Activated CD4-positive, alpha-beta T cell treated with anti-CD3 and anti-CD28 coated beads, Interleukin-2, amount 10 ng/mL, durations not matched to agents 7 days and 5 days (primary cell): ENCODE data around the gene TCF12. TPM values are rescaled to one million over a fixed set of nuclear protein-coding genes. Genes with fewer than 3 reads are reported as not detected.

Experiments
- CTCF ChIA-PET: fragments of 350-600 bp; sonication (Branson Sonifier 250); formaldehyde crosslinking; loops from one replicate; lab custom pipeline; 2021; ENCODE audit warnings: antibody characterized with exemption; lab: Charles Lee
- POLR2A ChIA-PET: fragments of 350-600 bp; sonication (Branson Sonifier 250); formaldehyde crosslinking; loops from one replicate; lab custom pipeline; 2021; ENCODE audit warnings: antibody characterized with exemption; lab: Charles Lee
- DNase-seq: peaks from one replicate; pipeline ENCODE4 v3.0.0-alpha.2; 2020
- H3K27ac Mint-ChIP-seq: one replicate; pipeline ENCODE4 v1.8.0; 2021; ENCODE audit warnings: mild to moderate bottlenecking, moderate library complexity, mixed read lengths
- H3K27me3 Mint-ChIP-seq: one replicate; pipeline ENCODE4 v1.8.0; 2021; ENCODE audit warnings: mixed read lengths
- H3K36me3 Mint-ChIP-seq: one replicate; pipeline ENCODE4 v1.8.0; 2021; ENCODE audit warnings: low read depth, mixed read lengths
- H3K4me1 Mint-ChIP-seq: one replicate; pipeline ENCODE4 v1.8.0; 2021; ENCODE audit warnings: mixed read lengths
- H3K4me3 Mint-ChIP-seq: one replicate; pipeline ENCODE4 v1.8.0; 2021; ENCODE audit warnings: mild to moderate bottlenecking, moderate library complexity, mixed read lengths
- H3K9me3 Mint-ChIP-seq: one replicate; pipeline ENCODE4 v1.8.0; 2021; ENCODE audit warnings: mixed read lengths
- total RNA-seq, 2 experiments: library from RNA; stranded (reverse); gene quantifications; one replicate each; pipeline ENCODE4 v1.2.3, GENCODE V29; 2021

The TCF12 gene
- total RNA-seq, 2 experiments from 2014 or later = 50.9 to 60.8 TPM

DNA sequence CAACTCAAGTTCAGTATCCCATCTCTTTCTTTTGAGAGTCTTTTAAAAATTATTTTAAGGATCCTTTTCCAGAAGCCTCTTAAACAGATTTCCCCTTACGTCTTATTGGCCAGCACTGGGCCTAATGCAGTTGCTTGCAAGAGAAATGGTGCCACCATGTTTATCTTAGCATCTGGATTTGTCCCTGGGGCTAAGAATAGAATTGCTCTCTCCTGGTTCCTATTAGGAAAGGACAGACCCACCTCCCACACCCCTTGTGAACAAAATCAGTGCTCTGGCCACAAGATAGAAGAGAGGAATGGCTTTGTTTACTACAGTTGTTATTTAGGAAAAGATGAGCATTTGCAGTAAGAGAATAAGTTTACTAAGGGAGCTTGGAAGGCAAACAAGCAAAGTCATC lies 329.6 kb downstream of the TCF12 start:
- Mint-ChIP-seq H3K4me3 (no peak overlapping the region), H3K27me3 (no peaks in the 10 kb centered on the region), H3K27ac (no peak overlapping the region), H3K36me3 (peaks cover 31% of the 10 kb centered on the region), H3K9me3 (no peaks in the 10 kb centered on the region), H3K4me1 (no peaks in the 10 kb centered on the region)
- no peak for DNase-seq
- ChIA-PET CTCF (no interaction called here), POLR2A (no interaction called here)

DNA sequence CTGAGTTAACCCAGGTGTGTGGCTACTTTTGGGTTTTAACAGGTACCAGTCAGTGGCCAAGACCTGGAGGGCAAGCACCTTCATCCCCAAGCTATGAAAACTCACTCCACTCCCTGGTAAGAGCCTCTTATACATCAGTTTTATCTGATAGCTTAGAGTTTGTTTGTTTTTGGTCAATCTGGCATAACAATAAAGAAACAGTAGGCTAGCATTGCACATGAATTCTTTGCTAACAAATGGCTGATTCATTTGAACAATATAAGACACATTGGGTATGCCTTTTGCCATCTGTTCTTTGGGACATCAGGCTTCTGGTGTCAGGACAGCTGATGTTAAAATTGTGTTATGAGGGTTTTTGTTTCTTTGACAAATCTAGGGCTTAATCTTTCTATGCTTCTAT lies 332.9 kb downstream of the TCF12 start:
- Mint-ChIP-seq H3K27me3 (no peaks in the 10 kb centered on the region), H3K27ac (no peak overlapping the region), H3K36me3 (peaks cover 15% of the 10 kb centered on the region), H3K4me1 (no peaks in the 10 kb centered on the region), H3K4me3 (no peak overlapping the region), H3K9me3 (no peaks in the 10 kb centered on the region)
- CTCF ChIA-PET = interaction anchor here (0.7 to 1.4 kb wide), 3 partner anchors 13 to 60 kb away, joined by 3 to 4 read pairs (median 3); no protein-coding TSS in a partner anchor
- DNase-seq = no peak
- POLR2A ChIA-PET = no interaction called here

DNA sequence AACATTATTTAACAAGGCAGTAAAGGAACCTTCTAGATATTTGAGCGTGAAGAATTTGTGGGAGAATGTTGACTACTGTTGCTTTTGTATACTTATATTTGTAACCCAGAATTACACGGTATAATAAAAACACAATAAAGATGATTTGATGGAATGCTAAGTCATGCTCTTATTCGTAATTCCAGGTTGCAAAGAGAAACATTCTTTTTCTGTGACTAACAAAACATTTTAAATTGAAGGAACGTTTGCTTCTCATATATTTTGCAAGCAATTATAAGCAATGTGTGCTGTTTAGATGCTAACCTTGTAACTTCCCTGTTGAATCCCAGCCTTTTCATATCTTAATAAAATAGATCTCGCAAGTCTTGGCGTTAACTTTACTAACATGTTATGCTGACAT lies 333.5 kb downstream of the TCF12 start:
- H3K27ac Mint-ChIP-seq = no peak overlapping the region
- CTCF ChIA-PET = interaction anchor here (1.1 to 1.4 kb wide), 2 partner anchors 12 to 25 kb away, joined by 3 read pairs; no protein-coding TSS in a partner anchor

DNA sequence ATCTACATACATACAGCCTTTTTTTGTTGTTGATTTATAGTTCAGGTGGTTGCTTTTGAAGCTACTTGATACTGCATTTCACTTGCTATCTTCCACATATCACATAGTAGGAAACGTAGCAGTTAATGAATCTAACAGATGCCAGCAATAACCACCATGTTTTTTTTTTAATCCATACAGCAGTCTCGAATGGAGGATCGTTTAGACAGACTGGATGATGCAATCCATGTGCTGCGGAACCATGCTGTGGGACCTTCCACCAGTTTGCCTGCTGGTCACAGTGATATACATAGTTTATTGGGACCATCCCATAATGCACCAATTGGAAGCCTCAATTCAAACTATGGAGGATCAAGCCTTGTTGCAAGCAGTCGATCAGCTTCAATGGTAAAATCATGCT lies 334.6 kb downstream of the TCF12 start:
- peaks cover 6% of the 10 kb centered on the region for H3K36me3 Mint-ChIP-seq
- POLR2A ChIA-PET = no interaction called here
- no peak overlapping the region for H3K4me3 Mint-ChIP-seq

More for the DNA sequence above, 333.5 kb downstream of the TCF12 start:
- no peak for DNase-seq
- H3K36me3 Mint-ChIP-seq = peaks cover 12% of the 10 kb centered on the region
- H3K4me3 Mint-ChIP-seq = no peak overlapping the region
- H3K4me1 Mint-ChIP-seq = no peaks in the 10 kb centered on the region
- H3K27me3 Mint-ChIP-seq = no peaks in the 10 kb centered on the region
- no peaks in the 10 kb centered on the region for H3K9me3 Mint-ChIP-seq
- POLR2A ChIA-PET = no interaction called here

DNA sequence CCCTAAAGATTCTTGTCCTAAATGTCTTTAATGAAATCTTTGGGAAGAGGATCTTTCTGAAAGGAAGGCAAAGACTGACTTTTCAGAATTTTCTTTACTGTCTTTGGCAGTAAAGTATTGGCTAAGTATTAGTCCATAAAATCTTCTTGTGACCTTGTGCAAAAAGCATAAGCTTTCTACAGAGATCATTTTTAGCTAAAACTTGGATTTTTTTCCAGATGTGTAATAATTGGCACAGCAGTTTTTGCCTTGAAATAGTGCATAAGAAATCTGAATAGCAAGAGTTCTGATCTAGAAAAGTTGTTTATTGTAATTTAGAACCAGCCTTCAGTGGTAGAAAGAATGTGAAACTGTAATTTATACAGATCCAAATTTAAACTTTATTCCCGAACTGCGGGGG lies 335.1 kb downstream of the TCF12 start:
- no peak for DNase-seq
- Mint-ChIP-seq H3K9me3 (no peaks in the 10 kb centered on the region), H3K27me3 (no peaks in the 10 kb centered on the region), H3K27ac (no peak overlapping the region), H3K36me3 (peaks cover 6% of the 10 kb centered on the region), H3K4me3 (no peak overlapping the region), H3K4me1 (no peaks in the 10 kb centered on the region)
- ChIA-PET CTCF (interaction anchor here (0.6 kb wide), 1 partner anchor 96 kb away, joined by 4 read pairs; no protein-coding TSS in a partner anchor), POLR2A (no interaction called here)

More for the DNA sequence above, 334.6 kb downstream of the TCF12 start:
- no peak for DNase-seq
- CTCF ChIA-PET = interaction anchor here (0.6 to 0.7 kb wide), 2 partner anchors 68 to 96 kb away, joined by 4 read pairs; no protein-coding TSS in a partner anchor
- no peaks in the 10 kb centered on the region for H3K27me3 Mint-ChIP-seq
- H3K4me1 Mint-ChIP-seq = no peaks in the 10 kb centered on the region
- no peaks in the 10 kb centered on the region for H3K9me3 Mint-ChIP-seq
- H3K27ac Mint-ChIP-seq = no peak overlapping the region

DNA sequence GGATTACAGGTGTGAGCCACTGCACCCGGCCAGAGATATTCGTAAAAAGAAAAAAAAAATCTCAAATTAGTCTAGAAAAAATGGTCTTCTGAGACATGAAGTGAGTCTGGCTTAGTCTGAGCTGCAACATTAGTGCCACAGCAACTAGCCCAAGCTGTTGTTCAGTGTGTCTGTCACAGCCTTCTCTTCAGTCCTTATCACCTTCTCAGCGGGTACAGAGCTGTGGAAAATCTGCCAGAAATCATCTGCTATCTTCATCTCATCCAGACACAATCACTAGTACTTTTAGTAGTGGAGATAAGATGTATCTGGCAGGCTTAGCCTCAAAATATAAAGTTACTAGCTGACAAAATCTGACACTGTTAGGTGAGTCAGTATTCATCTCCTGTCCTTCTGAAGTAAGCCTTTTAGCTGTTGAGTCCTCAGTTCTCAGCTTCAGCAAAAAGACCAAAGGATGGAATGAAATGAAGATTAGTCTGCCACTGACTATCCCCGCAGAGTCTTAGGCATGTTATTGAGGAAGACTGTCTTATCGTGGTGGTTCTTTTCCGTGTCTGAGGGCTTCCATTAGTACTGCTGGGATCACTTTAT lies 337.4 kb downstream of the TCF12 start:
- H3K27me3 Mint-ChIP-seq = no peaks in the 10 kb centered on the region
- no peak overlapping the region for H3K4me3 Mint-ChIP-seq
- no peaks in the 10 kb centered on the region for H3K9me3 Mint-ChIP-seq
- H3K4me1 Mint-ChIP-seq = no peaks in the 10 kb centered on the region
- DNase-seq = no peak
- peaks cover 6% of the 10 kb centered on the region for H3K36me3 Mint-ChIP-seq
- H3K27ac Mint-ChIP-seq = no peak overlapping the region
- ChIA-PET CTCF (no interaction called here), POLR2A (no interaction called here)

DNA sequence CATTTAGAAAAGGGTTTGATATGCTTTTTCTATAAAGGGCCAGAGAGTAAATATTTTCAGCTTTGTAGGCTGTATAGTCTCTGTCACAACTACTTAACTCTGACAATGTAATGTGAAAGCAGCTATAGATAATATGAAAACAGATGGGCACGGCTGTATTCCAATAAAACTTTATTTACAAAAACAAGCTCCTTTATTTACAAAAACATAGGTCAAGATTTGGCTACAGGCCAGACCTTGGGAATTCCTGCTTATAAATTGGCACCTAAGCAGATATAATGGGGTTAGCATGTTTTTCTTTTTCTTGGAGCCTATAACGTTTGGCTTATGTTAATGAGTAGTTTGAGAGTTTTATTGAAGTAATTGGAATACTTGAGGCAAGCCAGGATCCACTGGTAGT lies 338.5 kb downstream of the TCF12 start:
- no peak overlapping the region for H3K4me3 Mint-ChIP-seq
- H3K36me3 Mint-ChIP-seq = peaks cover 7% of the 10 kb centered on the region
- CTCF ChIA-PET = no interaction called here
- H3K9me3 Mint-ChIP-seq = no peaks in the 10 kb centered on the region
- H3K27me3 Mint-ChIP-seq = no peaks in the 10 kb centered on the region
- H3K27ac Mint-ChIP-seq = no peak overlapping the region
- H3K4me1 Mint-ChIP-seq = no peaks in the 10 kb centered on the region
- POLR2A ChIA-PET = no interaction called here
- DNase-seq = no peak

DNA sequence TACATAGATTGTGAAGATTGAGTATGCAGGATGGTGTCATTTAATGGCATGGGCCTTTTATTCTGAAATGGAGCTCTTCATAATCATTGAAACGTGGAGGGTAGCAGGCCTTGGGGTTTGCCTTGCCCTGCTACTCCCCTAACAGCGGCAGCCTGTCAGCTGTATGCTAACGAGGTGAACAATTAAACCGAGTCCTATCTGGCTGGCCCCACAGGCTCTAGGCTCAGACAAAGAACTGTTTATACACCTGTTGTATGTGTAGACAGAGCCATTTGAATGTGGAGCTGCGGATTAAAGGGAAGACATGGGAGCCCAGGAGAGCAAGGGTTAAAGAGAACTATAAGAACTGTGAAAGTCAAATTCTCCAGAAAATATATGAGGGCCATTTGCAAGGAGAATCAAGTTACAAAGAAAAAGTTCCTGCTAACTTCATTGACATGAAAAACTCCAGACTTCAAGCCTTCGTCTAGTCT lies 341.2 kb downstream of the TCF12 start:
- POLR2A ChIA-PET = no interaction called here
- CTCF ChIA-PET = no interaction called here

DNA sequence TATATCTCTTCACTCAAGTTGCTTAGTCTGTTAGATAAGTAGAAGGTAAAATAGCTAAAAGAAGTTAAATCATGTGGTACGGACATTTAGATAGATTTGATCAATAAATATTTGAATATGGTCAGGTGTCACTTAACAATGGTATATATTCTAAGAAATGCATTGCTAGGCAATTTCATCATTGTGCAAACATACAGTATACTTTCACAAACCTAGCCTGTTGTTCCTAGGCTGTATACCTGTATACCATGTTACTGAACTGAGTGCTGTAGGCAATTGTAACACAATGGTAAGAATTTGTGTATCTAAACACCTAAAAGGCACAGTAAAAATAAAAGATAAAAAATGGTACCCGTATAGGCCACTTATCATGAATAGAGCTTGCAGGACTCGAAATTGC lies 345.1 kb downstream of the TCF12 start:
- no peak for DNase-seq
- no peaks in the 10 kb centered on the region for H3K9me3 Mint-ChIP-seq
- H3K27me3 Mint-ChIP-seq = no peaks in the 10 kb centered on the region
- H3K36me3 Mint-ChIP-seq = peaks cover 14% of the 10 kb centered on the region
- H3K27ac Mint-ChIP-seq = no peak overlapping the region
- ChIA-PET POLR2A (no interaction called here), CTCF (interaction anchor here (0.7 to 1.6 kb wide), 4 partner anchors 10 to 543 kb away, joined by 3 to 4 read pairs (median 3); no protein-coding TSS in a partner anchor)
- H3K4me1 Mint-ChIP-seq = no peaks in the 10 kb centered on the region
- H3K4me3 Mint-ChIP-seq = no peak overlapping the region

More for the DNA sequence above, 341.2 kb downstream of the TCF12 start:
- Mint-ChIP-seq H3K4me1 (no peaks in the 10 kb centered on the region), H3K4me3 (no peak overlapping the region), H3K27ac (no peak overlapping the region), H3K27me3 (no peaks in the 10 kb centered on the region), H3K36me3 (peaks cover 13% of the 10 kb centered on the region), H3K9me3 (no peaks in the 10 kb centered on the region)
- DNase-seq = no peak

DNA sequence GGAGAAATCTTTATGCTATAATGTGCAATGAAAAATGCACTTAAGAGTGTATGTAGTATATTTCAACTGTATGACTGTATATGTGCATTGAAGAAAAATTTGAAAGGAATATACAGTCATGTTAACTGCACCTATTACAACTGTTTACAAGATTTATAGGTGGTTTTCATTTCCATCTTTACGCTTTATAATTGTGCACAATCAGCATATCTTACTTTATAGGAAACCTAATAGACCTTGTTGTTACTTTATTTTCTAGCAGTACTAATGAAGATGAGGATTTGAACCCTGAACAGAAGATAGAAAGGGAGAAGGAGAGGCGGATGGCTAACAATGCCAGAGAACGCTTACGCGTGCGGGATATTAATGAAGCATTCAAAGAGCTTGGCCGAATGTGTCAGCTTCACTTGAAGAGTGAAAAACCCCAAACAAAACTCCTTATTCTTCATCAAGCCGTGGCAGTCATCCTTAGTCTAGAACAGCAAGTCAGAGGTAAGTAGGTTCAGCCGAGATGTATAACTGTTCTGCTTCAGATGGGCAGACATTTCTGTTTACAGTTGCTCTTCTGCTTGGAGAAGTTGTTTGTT lies 354.4 kb downstream of the TCF12 start:
- no peaks in the 10 kb centered on the region for H3K4me1 Mint-ChIP-seq
- peaks cover 27% of the 10 kb centered on the region for H3K36me3 Mint-ChIP-seq

DNA sequence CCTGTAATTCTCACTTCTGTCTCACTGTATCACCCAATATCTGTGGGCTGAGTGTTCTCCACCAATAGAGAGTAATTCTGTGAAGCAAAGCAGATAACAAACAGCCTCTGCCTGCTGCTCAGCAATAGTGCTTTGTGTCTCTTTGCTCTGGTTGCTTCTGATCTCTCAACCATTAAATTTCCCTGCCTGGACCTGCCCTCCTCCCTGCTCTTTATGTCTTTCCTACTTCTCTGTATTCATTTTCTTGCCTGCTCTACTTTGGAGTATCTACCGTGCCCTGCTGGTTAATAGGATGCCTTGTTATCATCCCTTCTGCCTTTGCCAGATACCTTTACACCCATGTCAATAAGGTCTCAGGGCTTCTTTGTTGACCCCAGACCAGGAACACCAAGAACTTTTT lies 355.0 kb downstream of the TCF12 start:
- Mint-ChIP-seq H3K4me1 (no peaks in the 10 kb centered on the region), H3K27ac (no peak overlapping the region), H3K36me3 (peaks cover 27% of the 10 kb centered on the region), H3K27me3 (no peaks in the 10 kb centered on the region), H3K9me3 (no peaks in the 10 kb centered on the region), H3K4me3 (no peak overlapping the region)
- no peak for DNase-seq
- POLR2A ChIA-PET = no interaction called here
- CTCF ChIA-PET = no interaction called here

More for the DNA sequence above, 354.4 kb downstream of the TCF12 start:
- no peaks in the 10 kb centered on the region for H3K27me3 Mint-ChIP-seq
- H3K4me3 Mint-ChIP-seq = no peak overlapping the region
- ChIA-PET CTCF (no interaction called here), POLR2A (interaction anchor here (0.6 kb wide), 1 partner anchor 461 kb away, joined by 3 read pairs; no protein-coding TSS in a partner anchor)
- no peaks in the 10 kb centered on the region for H3K9me3 Mint-ChIP-seq
- H3K27ac Mint-ChIP-seq = no peak overlapping the region
- no peak for DNase-seq

DNA sequence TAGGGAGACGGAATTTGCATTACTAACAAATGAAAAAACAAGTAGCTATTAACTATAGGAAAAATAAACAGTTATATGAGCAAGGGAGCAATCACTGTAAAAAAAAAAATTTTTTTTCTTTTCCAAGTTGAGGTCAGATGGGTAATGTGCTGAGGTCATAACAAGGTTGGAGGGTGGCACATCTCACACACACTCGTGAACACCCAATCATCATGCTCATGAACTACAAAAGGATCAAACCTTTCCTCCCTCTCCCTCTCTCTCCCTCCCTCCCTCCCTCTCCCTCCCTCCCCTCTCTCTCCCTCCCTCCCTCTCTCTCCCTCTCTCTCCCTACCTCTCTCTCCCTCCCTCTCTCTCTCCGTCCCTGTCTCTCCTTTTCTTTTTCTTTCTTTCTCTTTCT lies 360.0 kb downstream of the TCF12 start:
- Mint-ChIP-seq H3K27ac (no peak overlapping the region), H3K9me3 (no peaks in the 10 kb centered on the region)
- CTCF ChIA-PET = interaction anchor here (1.0 to 1.9 kb wide), 3 partner anchors 9 to 15 kb away, joined by 3 to 5 read pairs (median 3); no protein-coding TSS in a partner anchor

DNA sequence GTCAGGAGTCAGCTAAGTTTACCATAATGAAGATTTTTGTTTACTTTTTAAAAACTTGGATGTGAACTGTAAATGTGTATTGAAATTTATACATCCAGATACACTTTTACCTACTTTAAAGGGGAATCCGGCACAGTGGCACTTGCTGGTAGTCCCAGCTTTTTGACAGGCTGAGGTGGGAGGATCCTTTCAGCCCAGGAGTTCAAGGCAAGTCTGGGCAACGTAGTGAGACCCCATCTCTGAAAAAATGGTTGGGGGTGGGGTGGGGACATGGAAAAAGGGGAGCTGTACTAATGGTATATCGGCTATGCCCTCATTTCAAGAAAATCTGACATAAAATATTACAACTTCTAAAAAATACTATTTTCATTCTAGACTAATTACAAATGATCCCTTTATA lies 362.0 kb downstream of the TCF12 start:
- ChIA-PET CTCF (no interaction called here), POLR2A (no interaction called here)
- Mint-ChIP-seq H3K36me3 (peaks cover 20% of the 10 kb centered on the region), H3K4me1 (peaks cover 10% of the 10 kb centered on the region), H3K4me3 (no peak overlapping the region), H3K27me3 (no peaks in the 10 kb centered on the region), H3K9me3 (no peaks in the 10 kb centered on the region), H3K27ac (no peak overlapping the region)
- DNase-seq = no peak

More for the DNA sequence above, 360.0 kb downstream of the TCF12 start:
- Mint-ChIP-seq H3K36me3 (peaks cover 14% of the 10 kb centered on the region), H3K4me1 (no peaks in the 10 kb centered on the region), H3K27me3 (no peaks in the 10 kb centered on the region), H3K4me3 (no peak overlapping the region)
- DNase-seq = no peak
- POLR2A ChIA-PET = no interaction called here
